ENCODE results near the gene BDKRB2. TPM values are rescaled to one million over a fixed set of nuclear protein-coding genes. Genes with fewer than 3 reads are reported as not detected.

Gene BDKRB2
- total RNA-seq, 1 donor from 2014 or later, result 3.2 TPM

- no peak overlapping the region for H3K4me3 ChIP-seq (ENCODE audit: low read depth, low read length)
- no peaks in the 10 kb centered on the region for H3K36me3 ChIP-seq (ENCODE audit: control insufficient read depth, insufficient read depth, low read length)
- TF ChIP-seq CTCF (IDR thresholded peaks at IDR 0.05; ENCODE audit: insufficient read depth, low read length, severe bottlenecking), result no peak
- H3K27me3 ChIP-seq (ENCODE audit: control insufficient read depth, insufficient read depth, low read length), result no peaks in the 10 kb centered on the region
- FAIRE-seq (no peak), DNase-seq (ENCODE audit: low read depth) (no peak)
Measured at GRCh38 chr14:96201157-96201556, 3.5 kb upstream of the BDKRB2 start.

GRCh38 chr14:96201965-96202364 is 2.7 kb upstream of the BDKRB2 start:
- Histone ChIP-seq H3K36me3 (ENCODE audit: control insufficient read depth, insufficient read depth, low read length) (no peaks in the 10 kb centered on the region), H3K4me3 (ENCODE audit: low read depth, low read length) (no peak overlapping the region), H3K27me3 (ENCODE audit: control insufficient read depth, insufficient read depth, low read length) (no peaks in the 10 kb centered on the region)
- FAIRE-seq (no peak), DNase-seq (ENCODE audit: low read depth) (no peak)
- TF ChIP-seq CTCF (IDR thresholded peaks at IDR 0.05; ENCODE audit: insufficient read depth, low read length, severe bottlenecking), result no peak

- TF ChIP-seq CTCF (IDR thresholded peaks at IDR 0.05; ENCODE audit: insufficient read depth, low read length, severe bottlenecking), result no peak
- no peak overlapping the region for H3K4me3 ChIP-seq (ENCODE audit: low read depth, low read length)
- no peak for FAIRE-seq
- no peaks in the 10 kb centered on the region for H3K36me3 ChIP-seq (ENCODE audit: control insufficient read depth, insufficient read depth, low read length)
- DNase-seq (ENCODE audit: low read depth), result no peak
- no peaks in the 10 kb centered on the region for H3K27me3 ChIP-seq (ENCODE audit: control insufficient read depth, insufficient read depth, low read length)
Measured at GRCh38 chr14:96202441-96203094, 2.1 kb upstream of the BDKRB2 start.

GRCh38 chr14:96203116-96203515 is 1.5 kb upstream of the BDKRB2 start:
- H3K27me3 ChIP-seq (ENCODE audit: control insufficient read depth, insufficient read depth, low read length), result no peaks in the 10 kb centered on the region
- FAIRE-seq (no peak), DNase-seq (ENCODE audit: low read depth) (no peak)
- no peaks in the 10 kb centered on the region for H3K36me3 ChIP-seq (ENCODE audit: control insufficient read depth, insufficient read depth, low read length)
- no peak overlapping the region for H3K4me3 ChIP-seq (ENCODE audit: low read depth, low read length)
- TF ChIP-seq CTCF (IDR thresholded peaks at IDR 0.05; ENCODE audit: insufficient read depth, low read length, severe bottlenecking), result no peak

GRCh38 chr14:96203635-96204034 is 1.0 kb upstream of the BDKRB2 start:
- no peak overlapping the region for H3K4me3 ChIP-seq (ENCODE audit: low read depth, low read length)
- no peaks in the 10 kb centered on the region for H3K27me3 ChIP-seq (ENCODE audit: control insufficient read depth, insufficient read depth, low read length)
- TF ChIP-seq CTCF (IDR thresholded peaks at IDR 0.05; ENCODE audit: insufficient read depth, low read length, severe bottlenecking), result no peak
- FAIRE-seq (no peak), DNase-seq (ENCODE audit: low read depth) (peak; percentile 34)
- H3K36me3 ChIP-seq (ENCODE audit: control insufficient read depth, insufficient read depth, low read length), result no peaks in the 10 kb centered on the region
